WTC11 (cell line): Measurements from ENCODE around the gene B4GALT2.

Source experiments
- E2F1 ChIP-seq: sonication (generic); formaldehyde crosslinking; IDR thresholded peaks from 2 replicates; pipeline ENCODE4 v1.8.0; 2022; ENCODE audit warnings: mild to moderate bottlenecking, missing genetic modification reagents
- TF ChIP-seq, protein P1 (sequence below): fragments of 200-600 bp; IDR thresholded peaks from 2 replicates; pipeline ENCODE4 v1.8.0; 2022; ENCODE audit warnings: antibody characterized with exemption
- TF ChIP-seq, protein P2 (sequence below): sonication (generic); formaldehyde crosslinking; IDR thresholded peaks from 2 replicates; pipeline ENCODE4 v1.8.1; 2022; ENCODE audit warnings: low read depth, missing genetic modification reagents, borderline replicate concordance
- TF ChIP-seq, protein P3 (sequence below): sonication (generic); formaldehyde crosslinking; conservative IDR thresholded peaks from 2 replicates; pipeline ENCODE4 v1.8.1; 2022; ENCODE audit warnings: mild to moderate bottlenecking, missing genetic modification reagents
- TF ChIP-seq, protein P4 (sequence below): sonication (generic); formaldehyde crosslinking; IDR thresholded peaks from 2 replicates; pipeline ENCODE4 v1.8.0; 2022; ENCODE audit warnings: mild to moderate bottlenecking, missing genetic modification reagents

DNA sequence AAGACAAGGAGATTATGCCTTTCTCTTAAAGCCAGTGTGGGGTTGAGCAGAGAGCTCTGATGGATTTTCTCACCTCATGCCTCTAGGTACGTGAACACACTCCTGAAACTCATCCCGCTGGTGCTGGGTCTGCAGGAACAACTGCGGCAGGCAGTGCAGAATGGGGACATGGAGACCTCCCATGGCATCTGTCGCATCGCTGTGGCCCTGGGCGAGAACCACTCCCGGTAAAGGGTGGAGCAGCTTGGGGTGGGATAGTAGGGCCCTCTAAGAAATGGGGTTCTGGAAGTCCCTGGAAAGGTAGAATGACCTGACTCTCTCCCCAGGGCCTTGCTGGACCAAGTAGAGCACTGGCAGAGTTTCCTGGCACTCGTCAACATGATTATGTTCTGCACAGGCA, 22.8 kb upstream of the B4GALT2 start:
- TF ChIP-seq, protein P1, sequence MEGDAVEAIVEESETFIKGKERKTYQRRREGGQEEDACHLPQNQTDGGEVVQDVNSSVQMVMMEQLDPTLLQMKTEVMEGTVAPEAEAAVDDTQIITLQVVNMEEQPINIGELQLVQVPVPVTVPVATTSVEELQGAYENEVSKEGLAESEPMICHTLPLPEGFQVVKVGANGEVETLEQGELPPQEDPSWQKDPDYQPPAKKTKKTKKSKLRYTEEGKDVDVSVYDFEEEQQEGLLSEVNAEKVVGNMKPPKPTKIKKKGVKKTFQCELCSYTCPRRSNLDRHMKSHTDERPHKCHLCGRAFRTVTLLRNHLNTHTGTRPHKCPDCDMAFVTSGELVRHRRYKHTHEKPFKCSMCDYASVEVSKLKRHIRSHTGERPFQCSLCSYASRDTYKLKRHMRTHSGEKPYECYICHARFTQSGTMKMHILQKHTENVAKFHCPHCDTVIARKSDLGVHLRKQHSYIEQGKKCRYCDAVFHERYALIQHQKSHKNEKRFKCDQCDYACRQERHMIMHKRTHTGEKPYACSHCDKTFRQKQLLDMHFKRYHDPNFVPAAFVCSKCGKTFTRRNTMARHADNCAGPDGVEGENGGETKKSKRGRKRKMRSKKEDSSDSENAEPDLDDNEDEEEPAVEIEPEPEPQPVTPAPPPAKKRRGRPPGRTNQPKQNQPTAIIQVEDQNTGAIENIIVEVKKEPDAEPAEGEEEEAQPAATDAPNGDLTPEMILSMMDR: no peak
- TF ChIP-seq, protein P2, sequence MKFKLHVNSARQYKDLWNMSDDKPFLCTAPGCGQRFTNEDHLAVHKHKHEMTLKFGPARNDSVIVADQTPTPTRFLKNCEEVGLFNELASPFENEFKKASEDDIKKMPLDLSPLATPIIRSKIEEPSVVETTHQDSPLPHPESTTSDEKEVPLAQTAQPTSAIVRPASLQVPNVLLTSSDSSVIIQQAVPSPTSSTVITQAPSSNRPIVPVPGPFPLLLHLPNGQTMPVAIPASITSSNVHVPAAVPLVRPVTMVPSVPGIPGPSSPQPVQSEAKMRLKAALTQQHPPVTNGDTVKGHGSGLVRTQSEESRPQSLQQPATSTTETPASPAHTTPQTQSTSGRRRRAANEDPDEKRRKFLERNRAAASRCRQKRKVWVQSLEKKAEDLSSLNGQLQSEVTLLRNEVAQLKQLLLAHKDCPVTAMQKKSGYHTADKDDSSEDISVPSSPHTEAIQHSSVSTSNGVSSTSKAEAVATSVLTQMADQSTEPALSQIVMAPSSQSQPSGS: no peak
- TF ChIP-seq E2F1: no peak
- TF ChIP-seq, protein P3, sequence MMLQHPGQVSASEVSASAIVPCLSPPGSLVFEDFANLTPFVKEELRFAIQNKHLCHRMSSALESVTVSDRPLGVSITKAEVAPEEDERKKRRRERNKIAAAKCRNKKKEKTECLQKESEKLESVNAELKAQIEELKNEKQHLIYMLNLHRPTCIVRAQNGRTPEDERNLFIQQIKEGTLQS (CRISPR knock-in tag): no peak
- TF ChIP-seq, protein P4, sequence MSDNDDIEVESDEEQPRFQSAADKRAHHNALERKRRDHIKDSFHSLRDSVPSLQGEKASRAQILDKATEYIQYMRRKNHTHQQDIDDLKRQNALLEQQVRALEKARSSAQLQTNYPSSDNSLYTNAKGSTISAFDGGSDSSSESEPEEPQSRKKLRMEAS: no peak
